ENCODE results near the gene FKBP1B.

The FKBP1B gene

GRCh38 chr2:24075259-24075658 lies 25.7 kb downstream of the FKBP1B start:
- peaks cover 7% of the 10 kb centered on the region; the same call in 1 of the 2 replicates for H3K4me1 ChIP-seq (ENCODE audit: control insufficient read depth, insufficient read depth, low read length)
- H3K27ac ChIP-seq (ENCODE audit: extremely low read depth, low read depth, low read length) = peak overlapping the region; percentile 88
- peak overlapping the region; percentile 95 for H3K4me3 ChIP-seq (ENCODE audit: low read depth, low read length)
- H3K36me3 ChIP-seq (ENCODE audit: control insufficient read depth in 2 of 2, insufficient read depth in 1 of 2, low read length in 2 of 2) = peaks cover 17 to 48% of the 10 kb centered on the region in 2 experiments
- ChIA-PET CTCF (no interaction called here), POLR2A (no interaction called here)
- TF ChIP-seq ZNF239 (tag by site-specific recombination; IDR thresholded peaks at IDR 0.05) (no peak), ZFP69B (tag by site-specific recombination; IDR thresholded peaks at IDR 0.05) (no peak), ZNF664 (tag by site-specific recombination; IDR thresholded peaks at IDR 0.05) (no peak), KLF10 (tag by site-specific recombination; IDR thresholded peaks at IDR 0.05) (no peak), ZNF302 (tag by site-specific recombination; IDR thresholded peaks at IDR 0.05; ENCODE audit: low read depth) (no peak), GLI4 (tag by site-specific recombination; IDR thresholded peaks at IDR 0.05) (no peak), ZNF133 (tag by site-specific recombination; IDR thresholded peaks at IDR 0.05) (no peak), ZNF610 (tag by site-specific recombination; IDR thresholded peaks at IDR 0.05; ENCODE audit: borderline replicate concordance) (no peak), ZNF626 (tag by site-specific recombination; IDR thresholded peaks at IDR 0.05) (no peak)
- H3K9me3 ChIP-seq (ENCODE audit: control insufficient read depth, insufficient read depth, low read depth, low read length) = no peaks in the 10 kb centered on the region

- Histone ChIP-seq H3K9me3 (ENCODE audit: control insufficient read depth, insufficient read depth, low read depth, low read length) (no peaks in the 10 kb centered on the region), H3K4me3 (ENCODE audit: low read depth, low read length) (peak within 1 kb of the TSS; percentile 95), H3K27ac (ENCODE audit: extremely low read depth, low read depth, low read length) (peak within 1 kb of the TSS; percentile 88), H3K4me1 (ENCODE audit: control insufficient read depth, insufficient read depth, low read length) (peaks cover 7% of the 10 kb centered on the region; the same call in 1 of the 2 replicates), H3K36me3 (ENCODE audit: control insufficient read depth in 2 of 2, insufficient read depth in 1 of 2, low read length in 2 of 2) (peaks cover 17 to 52% of the 10 kb centered on the region in 2 experiments)
- POLR2A ChIA-PET = interaction anchor here (0.5 to 2.3 kb wide), 24 partner anchors 8 to 1300 kb away, joined by 3 to 41 read pairs (median 4); partner anchors contain the start of genes ATAD2B, FAM228B, ITSN2 and TP53I3
- CTCF ChIA-PET = interaction anchor here (0.7 to 1.0 kb wide), 5 partner anchors 15 to 306 kb away, joined by 3 to 4 read pairs (median 4); partner anchors contain the start of gene ATAD2B
- peak; percentile 40; the same call in 1 of the 2 replicates for TF ChIP-seq ZNF692 (tag by site-specific recombination; IDR thresholded peaks at IDR 0.05)
- no peak for TF ChIP-seq ZNF777 (tag by site-specific recombination; IDR thresholded peaks at IDR 0.05; ENCODE audit: borderline replicate concordance)
- peak; percentile 61 for TF ChIP-seq ZNF610 (tag by site-specific recombination; IDR thresholded peaks at IDR 0.05; ENCODE audit: borderline replicate concordance)
- no peak for TF ChIP-seq TCF7L2 (IDR thresholded peaks at IDR 0.05; ENCODE audit: borderline replicate concordance, low read depth, low read length)
- peak; percentile 99 for TF ChIP-seq ELK4 (IDR thresholded peaks at IDR 0.05; ENCODE audit: borderline replicate concordance, low read depth, low read length)
- no peak for TF ChIP-seq ZNF221 (tag by site-specific recombination; IDR thresholded peaks at IDR 0.05; ENCODE audit: borderline replicate concordance)
- peak; percentile 46 for TF ChIP-seq KLF1 (tag by site-specific recombination; IDR thresholded peaks at IDR 0.05)
- 0 out of 2 replicates have a peak, but pooled peaks have one; percentile 28 for TF ChIP-seq ZNF391 (tag by site-specific recombination; IDR thresholded peaks at IDR 0.05; ENCODE audit: borderline replicate concordance, low read depth)
- TF ChIP-seq SCRT2 (tag by site-specific recombination; IDR thresholded peaks at IDR 0.05) = no peak
- TF ChIP-seq ZNF48 (tag by site-specific recombination; IDR thresholded peaks at IDR 0.05) = no peak
- TF ChIP-seq ZNF544 (tag by site-specific recombination; IDR thresholded peaks at IDR 0.05) = no peak
- TF ChIP-seq ZNF175 (tag by site-specific recombination; IDR thresholded peaks at IDR 0.05) = no peak
- peak; percentile 71; the same call in 1 of the 2 replicates for TF ChIP-seq KLF17 (tag by site-specific recombination; IDR thresholded peaks at IDR 0.05)
- peak; percentile 27 for TF ChIP-seq ZBTB26 (tag by site-specific recombination; optimal IDR thresholded peaks at IDR 0.05)
- TF ChIP-seq HOXA7 (CRISPR knock-in tag; IDR thresholded peaks at IDR 0.05; ENCODE audit: borderline replicate concordance) = no peak
- peak; percentile 54; the same call in 1 of the 2 replicates for TF ChIP-seq ZNF639 (tag by site-specific recombination; IDR thresholded peaks at IDR 0.05)
Measured at GRCh38 chr2:24075915-24076848, 26.6 kb downstream of the FKBP1B start, which contains the start of gene SF3B6. Gene SF3B6 (minus strand): TSS chr2:24076326. CDS start chr2:24076229, 97 bp downstream.

Data from HEK293 (cell line).